HepG2 (cell line): ENCODE results near the gene PPP1R3A. TPM values are rescaled to one million over a fixed set of nuclear protein-coding genes. Genes with fewer than 3 reads are reported as not detected.

ENCODE experiments used
- CREM ChIP-seq, 2 experiments: sonication (generic) in 1 of 2; formaldehyde crosslinking in 1 of 2; IDR thresholded peaks; 2 replicates each; pipeline versions ENCODE4 v1.4.0 to v1.6.1; 2016 to 2020; ENCODE audit warnings: antibody characterized with exemption in 1 of 2, mild to moderate bottlenecking in 1 of 2, missing genetic modification reagents in 1 of 2
- HBP1 ChIP-seq: IDR thresholded peaks from 2 replicates; pipeline ENCODE4 v1.6.1; 2016; ENCODE audit warnings: low read depth, control low read depth
- HNF4A ChIP-seq: sonication (generic); formaldehyde crosslinking; IDR thresholded peaks from 2 replicates; pipeline ENCODE4 v1.4.0; 2020; ENCODE audit warnings: missing genetic modification reagents
- REPIN1 ChIP-seq: sonication (generic); formaldehyde crosslinking; IDR thresholded peaks from 2 replicates; pipeline ENCODE4 v1.8.0; 2022; ENCODE audit warnings: missing genetic modification reagents, low read depth, mild to moderate bottlenecking, borderline replicate concordance
- ZBTB34 ChIP-seq: sonication (generic); formaldehyde crosslinking; IDR thresholded peaks from 2 replicates; pipeline ENCODE4 v1.8.0; 2022; ENCODE audit warnings: mild to moderate bottlenecking, missing genetic modification reagents
- ZFAT ChIP-seq: sonication (generic); formaldehyde crosslinking; conservative IDR thresholded peaks from 2 replicates; pipeline ENCODE4 v1.8.1; 2023; ENCODE audit warnings: missing genetic modification reagents, inconsistent platforms
- ZFP91 ChIP-seq: sonication (generic); formaldehyde crosslinking; IDR thresholded peaks from 2 replicates; pipeline ENCODE4 v1.9.0; 2022; ENCODE audit warnings: missing genetic modification reagents, mild to moderate bottlenecking, borderline replicate concordance
- ZNF207 ChIP-seq: fragments of 450-650 bp; IDR thresholded peaks from 2 replicates; pipeline ENCODE4 v1.6.1; 2016; ENCODE audit warnings: antibody characterized with exemption, borderline replicate concordance
- ZNF562 ChIP-seq: sonication (generic); formaldehyde crosslinking; IDR thresholded peaks from 2 replicates; pipeline ENCODE4 v1.8.0; 2022; ENCODE audit warnings: missing genetic modification reagents, borderline replicate concordance
- ZSCAN21 ChIP-seq: sonication (generic); formaldehyde crosslinking; IDR thresholded peaks from 2 replicates; pipeline ENCODE4 v1.8.0; 2022; ENCODE audit warnings: mild to moderate bottlenecking, missing genetic modification reagents, moderate library complexity, borderline replicate concordance
- ZSCAN31 ChIP-seq: sonication (generic); formaldehyde crosslinking; IDR thresholded peaks from 2 replicates; pipeline ENCODE4 v1.5.0; 2020; ENCODE audit warnings: low read depth, mild to moderate bottlenecking, missing genetic modification reagents
- polyA plus RNA-seq, 8 experiments: library from polyadenylated mRNA; depleted of rRNA in 3 of 8; stranded (reverse) in 7 of 8; unstranded in 1 of 8; fragments of >200 nt; fragmentation: Illumina TruSeq in 4 of 8; extraction: Trizol in 4 of 8; gene quantifications; 2 replicates each; pipeline versions ENCODE4 v1.2.1 to v1.2.3, GENCODE V29; 2011 to 2016; ENCODE audit warnings: low read depth in 4 of 8, missing spikeins in 1 of 8, mixed read lengths in 1 of 8; ENCODE audit not compliant: insufficient read depth in 1 of 8
- total RNA-seq, 5 experiments: library from RNA; depleted of rRNA; stranded (reverse); fragments of >200 nt; fragmentation: Illumina TruSeq; extraction: Trizol; gene quantifications; 2 replicates each; pipeline ENCODE4 v1.2.3, GENCODE V29; 2016; ENCODE audit warnings: low read depth in 1 of 5
- TF ChIP-seq, protein P1 (sequence below): sonication (generic); IDR thresholded peaks from 2 replicates; pipeline ENCODE4 v1.6.1; 2016; ENCODE audit warnings: low read depth, borderline replicate concordance

Gene PPP1R3A
- total and polyA plus RNA-seq, 2 of the 13 experiments (the other 11 are each of a cell fraction or from before 2014, with no cell fraction given), result not detected

GRCh38 chr7:113918946-113919345 is at the start of gene PPP1R3A (continued):
- TF ChIP-seq ZSCAN21, result no peak
- TF ChIP-seq, protein P1, sequence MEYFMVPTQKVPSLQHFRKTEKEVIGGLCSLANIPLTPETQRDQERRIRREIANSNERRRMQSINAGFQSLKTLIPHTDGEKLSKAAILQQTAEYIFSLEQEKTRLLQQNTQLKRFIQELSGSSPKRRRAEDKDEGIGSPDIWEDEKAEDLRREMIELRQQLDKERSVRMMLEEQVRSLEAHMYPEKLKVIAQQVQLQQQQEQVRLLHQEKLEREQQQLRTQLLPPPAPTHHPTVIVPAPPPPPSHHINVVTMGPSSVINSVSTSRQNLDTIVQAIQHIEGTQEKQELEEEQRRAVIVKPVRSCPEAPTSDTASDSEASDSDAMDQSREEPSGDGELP, result no peak
- TF ChIP-seq HBP1 (CRISPR knock-in tag), result no peak
- TF ChIP-seq ZFAT (CRISPR knock-in tag), result no peak
- no peak for TF ChIP-seq REPIN1
- no peak for TF ChIP-seq ZSCAN31 (CRISPR knock-in tag)
- TF ChIP-seq ZFP91, result no peak
- no peak for TF ChIP-seq HNF4A (CRISPR knock-in tag)
- TF ChIP-seq ZNF562 (CRISPR knock-in tag), result no peak
- no peak for TF ChIP-seq ZNF207
- TF ChIP-seq CREM (IDR thresholded peaks at IDR 0.05), result no peak
- no peak for TF ChIP-seq CREM (CRISPR knock-in tag; IDR thresholded peaks at IDR 0.05)
- TF ChIP-seq ZBTB34 (CRISPR knock-in tag), result no peak
- TF ChIP-seq, all 625 proteins: peak for 0
